ENCODE results near the gene DCLK1.

DCLK1 gene

DNA sequence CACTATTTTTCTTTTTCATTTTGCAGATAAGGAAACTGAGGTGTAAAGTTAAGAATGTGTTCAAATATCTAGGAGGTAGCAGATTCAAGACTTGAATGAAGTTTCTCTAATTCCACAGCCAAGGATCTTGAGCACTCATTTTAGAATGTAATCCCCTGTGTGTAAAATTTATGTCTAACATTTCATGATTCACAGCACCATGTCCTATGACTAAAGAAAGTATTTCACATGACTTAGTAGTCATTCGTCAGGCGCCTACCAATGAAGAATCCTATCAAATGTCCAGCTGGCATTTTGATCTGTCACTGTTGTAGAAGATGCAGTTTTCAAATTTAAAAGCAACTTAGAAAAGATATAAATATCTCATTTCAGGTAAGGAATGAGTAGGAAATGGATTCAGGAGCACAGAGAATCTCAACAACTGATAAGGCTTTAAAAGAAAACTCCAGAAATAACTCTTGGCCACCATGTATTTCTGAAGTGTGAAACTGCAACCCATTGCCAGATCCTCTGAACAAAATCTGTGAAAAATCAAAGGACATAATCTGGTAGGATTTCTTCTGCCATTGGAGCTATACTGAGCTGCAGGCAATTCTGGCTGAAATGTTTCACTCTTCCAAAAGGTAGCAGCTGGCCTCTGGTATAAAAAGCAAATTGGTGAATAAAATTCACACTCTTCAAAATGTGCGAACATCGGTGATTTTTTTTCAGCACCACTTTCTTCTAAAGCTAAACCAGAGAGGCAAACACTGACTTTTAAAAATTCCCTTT lies 92.2 kb downstream of the DCLK1 start:
- DNase-seq (ENCODE audit: low read depth in 2 of 2) = no peak

DNA sequence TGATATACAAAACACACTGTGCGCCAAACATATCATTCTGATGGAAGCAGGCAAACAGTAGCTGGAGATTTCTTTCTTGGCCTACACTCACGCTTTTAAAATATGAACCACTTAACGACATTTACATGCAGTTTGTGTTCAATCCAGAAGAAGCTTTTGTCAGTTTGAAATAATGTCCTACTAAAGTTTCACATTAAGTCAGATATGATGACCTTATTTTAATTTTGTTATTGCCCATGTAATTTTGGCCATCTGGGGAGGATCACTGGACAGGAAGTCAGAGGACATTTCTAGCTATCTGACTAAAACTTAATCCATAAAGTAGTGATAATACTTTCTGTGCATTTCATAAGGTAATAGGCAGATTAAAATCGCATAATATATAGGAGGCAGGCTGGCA lies 98.1 kb downstream of the DCLK1 start:
- no peak for DNase-seq (ENCODE audit: low read depth in 2 of 2)

DNA sequence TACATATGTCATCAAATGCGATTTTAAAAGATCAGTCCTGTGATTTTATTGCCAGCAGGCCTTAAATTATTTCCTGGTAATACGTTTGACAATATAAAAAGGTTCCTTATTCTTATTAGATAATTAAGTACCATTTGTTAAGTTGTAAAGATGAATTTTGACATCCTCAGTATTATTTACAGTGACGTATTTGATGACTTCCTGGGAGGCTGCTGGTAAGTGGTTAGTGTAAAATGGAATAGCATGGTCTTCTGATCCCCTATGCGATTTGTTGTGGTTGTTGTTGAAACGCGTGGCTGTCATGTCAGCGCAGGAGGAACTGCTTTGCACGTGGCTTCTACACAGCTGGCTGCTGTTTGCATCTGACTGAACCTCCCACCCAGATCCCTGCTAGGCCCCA lies 99.7 kb downstream of the DCLK1 start:
- no peak for DNase-seq (ENCODE audit: low read depth in 2 of 2)

DNA sequence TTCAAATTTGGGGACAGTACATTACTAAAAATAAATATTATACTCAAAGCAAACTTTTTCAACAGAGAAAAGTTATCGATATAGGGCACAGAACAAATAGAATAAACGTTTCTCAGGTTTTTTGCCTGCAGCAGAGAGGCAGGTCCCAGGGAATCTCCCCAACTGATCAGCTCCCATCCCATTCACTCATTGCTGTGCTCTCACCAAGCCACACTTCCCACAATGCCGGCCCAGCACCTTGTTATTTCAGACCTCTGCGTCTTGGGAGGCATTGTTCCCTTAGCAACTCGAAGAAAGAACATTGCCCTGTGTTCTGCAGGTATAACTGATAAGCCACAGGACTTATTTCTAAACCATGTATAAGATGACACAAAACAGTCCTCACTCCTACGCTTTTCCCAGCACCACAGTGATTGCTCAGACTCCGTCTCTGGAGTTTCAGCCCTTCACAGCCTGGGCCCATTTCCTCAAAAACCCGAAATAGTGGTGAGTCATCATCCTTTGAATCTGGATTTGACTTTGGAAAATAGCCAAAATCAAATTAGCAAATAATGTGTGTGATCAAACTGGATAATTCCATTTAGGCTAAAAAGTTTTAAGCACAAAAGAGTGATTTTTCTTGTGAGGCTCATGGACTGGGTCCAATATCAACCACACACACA lies 100.4 kb downstream of the DCLK1 start:
- no peak for DNase-seq (ENCODE audit: low read depth in 2 of 2)

DNA sequence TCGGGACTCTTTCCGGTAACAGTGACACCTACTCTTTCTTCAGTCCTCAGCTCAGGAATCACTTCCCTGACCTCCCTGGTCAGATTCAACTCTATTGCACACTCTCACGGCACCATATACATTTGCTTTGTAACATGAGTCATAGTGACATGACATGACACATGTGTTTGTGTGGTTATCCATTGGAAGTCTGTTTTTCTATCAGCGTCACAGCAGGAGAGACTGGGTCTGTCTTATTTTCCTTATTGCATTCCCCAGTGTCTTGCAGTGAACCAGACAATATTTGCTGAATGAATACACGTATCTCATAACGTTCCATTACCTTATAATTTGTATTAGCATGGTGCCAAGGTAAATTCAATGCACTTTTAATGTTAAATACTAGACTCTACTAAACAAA lies 102.0 kb downstream of the DCLK1 start:
- no peak for DNase-seq (ENCODE audit: low read depth in 2 of 2)

DNA sequence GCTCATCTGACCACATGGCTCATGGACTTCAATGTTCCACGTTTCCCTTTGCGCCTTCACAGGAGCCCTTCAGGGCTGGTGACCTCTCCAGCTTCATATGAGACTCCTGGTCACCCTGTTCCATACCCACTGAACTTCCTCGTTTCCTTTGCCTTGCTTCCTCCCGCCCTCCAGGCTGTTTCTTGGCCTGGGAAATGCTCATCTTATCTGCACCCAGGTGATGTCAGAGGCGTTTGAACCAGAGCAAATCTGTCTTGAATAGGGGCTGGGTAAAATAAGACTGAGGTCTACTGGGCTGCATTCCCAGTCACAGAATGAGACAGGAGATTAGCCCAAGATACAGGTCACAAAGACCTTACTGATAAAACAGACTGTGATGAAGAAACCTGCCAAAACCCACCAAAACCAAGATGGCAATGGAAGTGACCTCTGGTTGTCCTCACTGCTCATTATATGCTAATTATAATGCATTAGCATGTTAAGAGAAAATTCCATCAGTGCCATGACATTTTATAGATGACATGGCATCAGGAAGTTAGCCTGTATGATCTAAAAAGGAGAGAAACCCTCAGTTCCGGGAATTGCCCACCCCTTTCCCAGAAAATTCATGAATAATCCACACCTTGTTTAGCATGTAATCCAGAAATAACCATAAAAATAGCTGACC lies 102.7 kb downstream of the DCLK1 start:
- no peak for DNase-seq (ENCODE audit: low read depth in 2 of 2)

DNA sequence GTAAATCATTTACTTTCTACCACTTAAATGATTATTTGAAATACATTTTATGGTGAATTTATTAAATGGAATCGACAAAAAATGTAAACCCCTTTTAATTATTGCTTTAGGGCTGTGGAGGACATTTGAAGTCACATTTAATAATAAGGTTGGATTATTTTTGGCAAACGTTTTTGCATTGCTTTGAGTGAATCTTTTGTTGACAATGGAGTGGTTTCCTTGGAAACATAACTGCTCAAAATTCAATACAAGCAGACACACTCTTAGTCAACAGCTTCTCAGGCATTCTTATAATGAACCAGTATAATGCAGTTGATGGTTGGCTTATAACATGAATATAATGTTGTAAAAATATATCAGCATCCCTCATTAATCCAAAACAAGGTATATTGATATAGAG lies 104.7 kb downstream of the DCLK1 start:
- no peak for DNase-seq (ENCODE audit: low read depth in 2 of 2)

DNA sequence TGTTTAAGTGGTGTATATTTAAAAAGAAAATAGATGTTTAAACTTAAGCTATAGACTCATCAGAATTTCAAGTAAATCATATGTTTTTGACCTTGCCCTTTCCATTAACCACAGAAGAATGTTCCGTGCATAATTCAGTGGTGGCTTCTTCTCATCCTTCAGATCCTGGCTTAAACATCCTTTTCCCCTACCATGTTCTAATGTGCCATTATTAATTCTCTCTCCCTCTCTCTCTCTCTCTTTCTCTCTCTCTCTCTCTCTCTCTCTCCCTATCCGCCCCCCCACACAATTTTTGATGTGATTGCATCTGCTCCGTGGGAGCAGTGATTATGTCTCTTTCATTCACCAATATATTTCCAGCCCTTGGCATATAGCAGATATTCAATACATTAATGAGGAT lies 116.4 kb downstream of the DCLK1 start:
- DNase-seq (ENCODE audit: low read depth in 2 of 2) = no peak

DNA sequence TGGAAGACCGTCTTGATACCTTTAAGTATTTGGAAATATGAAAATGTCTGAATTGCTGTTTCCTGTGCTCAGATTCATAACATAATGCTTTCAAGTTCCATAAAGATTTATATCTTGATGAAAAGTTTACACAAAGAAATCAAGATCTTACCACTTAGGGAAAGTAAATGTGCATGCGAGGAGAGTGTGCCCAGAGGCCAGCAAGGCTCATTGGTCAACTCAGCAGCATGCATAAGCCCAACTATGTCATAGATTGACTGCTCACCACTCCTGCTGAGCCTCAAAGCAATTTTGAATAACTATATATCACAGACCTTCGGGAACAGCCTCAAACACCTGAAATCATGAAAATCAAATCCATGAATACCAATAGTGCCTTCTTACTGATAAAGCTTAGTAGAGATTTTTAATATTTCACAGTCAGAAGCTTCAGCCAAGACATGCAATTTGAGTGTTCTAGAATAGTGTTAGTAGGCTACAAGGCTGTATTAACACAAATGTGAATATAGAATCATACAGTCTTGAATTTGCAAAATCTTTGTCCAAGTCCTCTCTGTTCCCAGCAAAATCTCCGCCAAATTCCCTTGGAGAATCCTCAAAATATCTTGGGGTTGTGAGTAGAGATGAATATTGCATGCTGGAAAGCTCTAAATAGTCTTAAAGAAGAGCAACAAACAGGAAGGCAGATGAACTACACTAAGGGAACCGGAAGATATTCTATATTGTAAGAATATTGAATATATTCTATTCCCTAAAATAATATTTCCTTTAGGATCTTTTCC lies 124.1 kb downstream of the DCLK1 start:
- DNase-seq (ENCODE audit: low read depth in 2 of 2) = no peak

DNA sequence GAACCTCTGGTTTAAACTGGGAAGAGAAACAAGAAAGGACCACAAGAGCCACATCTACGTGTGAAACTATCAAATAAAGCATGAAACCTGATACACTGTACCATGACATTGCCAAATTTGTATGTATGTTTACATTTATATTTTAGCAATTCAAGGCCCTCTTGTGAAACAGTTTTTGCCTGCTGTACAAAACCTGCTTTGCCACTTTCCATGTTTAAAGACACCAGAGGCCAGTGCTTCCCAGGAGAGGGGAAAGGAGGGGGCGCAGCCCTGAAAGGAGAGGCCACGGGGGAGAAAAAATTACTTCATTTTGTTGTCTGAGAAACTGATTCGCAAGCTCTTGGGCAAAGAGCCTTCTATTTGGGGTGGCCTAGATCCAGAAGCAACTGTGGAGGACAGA lies 124.8 kb downstream of the DCLK1 start:
- DNase-seq (ENCODE audit: low read depth in 2 of 2) = no peak

DNA sequence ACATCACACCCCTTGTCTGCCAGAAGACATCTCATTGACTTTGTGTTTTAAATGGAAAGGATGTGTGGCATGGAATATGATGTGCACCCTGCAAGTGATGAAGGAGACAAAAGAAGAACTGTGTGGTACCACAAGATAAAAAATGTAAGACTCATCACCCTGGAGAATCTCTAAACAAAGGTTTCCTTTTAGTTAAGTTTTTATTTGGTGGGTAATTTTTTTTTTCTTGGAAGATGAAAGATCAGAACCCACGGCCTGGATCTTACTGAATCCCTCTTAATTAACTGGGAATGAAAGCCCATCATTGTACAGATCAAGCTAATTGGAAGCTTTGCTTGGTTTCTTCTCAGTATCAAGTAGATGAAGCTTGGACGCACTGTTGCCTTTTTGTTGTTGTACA lies 129.6 kb downstream of the DCLK1 start:
- no peak for DNase-seq (ENCODE audit: low read depth in 2 of 2)

DNA sequence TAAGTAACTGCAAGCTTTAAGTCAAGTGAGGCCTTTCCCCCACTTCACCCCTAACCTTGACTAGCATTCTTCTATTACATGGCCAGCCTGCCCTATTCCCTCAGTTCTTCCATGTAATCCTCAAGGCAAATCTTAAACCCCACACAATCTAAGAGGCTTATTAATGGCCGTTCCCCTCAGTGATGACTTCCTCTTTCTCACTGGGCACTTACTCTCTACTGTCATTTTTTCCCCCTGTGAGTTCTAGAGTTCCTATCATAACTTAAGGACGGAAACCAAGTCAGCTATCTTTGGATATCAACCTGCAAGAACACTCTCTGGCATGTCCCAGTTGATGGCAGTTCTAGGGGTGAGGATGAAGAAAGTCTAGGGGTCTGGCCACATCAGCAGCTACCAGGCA lies 131.2 kb downstream of the DCLK1 start:
- DNase-seq (ENCODE audit: low read depth in 2 of 2) = no peak

DNA sequence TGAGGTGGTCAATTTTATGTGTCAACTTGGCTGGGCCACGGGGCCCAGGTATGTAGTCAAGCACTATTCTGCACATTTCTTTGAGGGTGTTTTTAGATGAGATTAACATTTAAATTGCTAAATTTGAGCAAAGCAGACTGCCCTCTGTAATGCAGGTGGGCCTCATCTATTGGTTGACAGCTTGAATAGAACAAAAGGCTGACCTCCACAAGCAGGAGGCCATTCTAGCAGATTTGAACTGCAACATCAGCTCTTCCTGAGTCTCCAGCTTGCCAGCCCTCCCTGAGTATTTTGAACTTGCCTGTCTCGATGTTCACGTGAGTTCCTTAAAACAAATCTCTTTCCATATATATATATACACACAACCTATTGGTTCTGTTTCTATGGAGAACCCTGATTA lies 134.8 kb downstream of the DCLK1 start:
- no peak for DNase-seq (ENCODE audit: low read depth in 2 of 2)

DNA sequence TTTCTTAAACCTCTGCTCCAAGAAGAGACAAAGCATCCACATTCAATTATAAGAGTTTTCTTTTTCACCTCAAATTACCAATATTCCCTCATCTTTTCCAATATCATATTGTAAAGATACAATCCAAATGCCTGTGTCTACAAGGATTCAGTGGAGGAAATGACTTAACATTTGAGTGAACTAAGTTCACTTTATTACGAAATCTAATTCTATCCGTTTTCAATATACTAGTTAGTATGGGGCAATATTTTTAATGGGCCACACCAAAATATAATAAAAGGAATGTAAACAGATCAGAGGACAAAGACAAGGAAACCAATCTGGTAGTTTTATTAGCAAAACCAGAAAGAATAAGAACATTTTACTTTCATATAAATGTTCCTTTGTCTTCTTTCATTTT lies 136.0 kb downstream of the DCLK1 start:
- no peak for DNase-seq (ENCODE audit: low read depth in 2 of 2)

DNA sequence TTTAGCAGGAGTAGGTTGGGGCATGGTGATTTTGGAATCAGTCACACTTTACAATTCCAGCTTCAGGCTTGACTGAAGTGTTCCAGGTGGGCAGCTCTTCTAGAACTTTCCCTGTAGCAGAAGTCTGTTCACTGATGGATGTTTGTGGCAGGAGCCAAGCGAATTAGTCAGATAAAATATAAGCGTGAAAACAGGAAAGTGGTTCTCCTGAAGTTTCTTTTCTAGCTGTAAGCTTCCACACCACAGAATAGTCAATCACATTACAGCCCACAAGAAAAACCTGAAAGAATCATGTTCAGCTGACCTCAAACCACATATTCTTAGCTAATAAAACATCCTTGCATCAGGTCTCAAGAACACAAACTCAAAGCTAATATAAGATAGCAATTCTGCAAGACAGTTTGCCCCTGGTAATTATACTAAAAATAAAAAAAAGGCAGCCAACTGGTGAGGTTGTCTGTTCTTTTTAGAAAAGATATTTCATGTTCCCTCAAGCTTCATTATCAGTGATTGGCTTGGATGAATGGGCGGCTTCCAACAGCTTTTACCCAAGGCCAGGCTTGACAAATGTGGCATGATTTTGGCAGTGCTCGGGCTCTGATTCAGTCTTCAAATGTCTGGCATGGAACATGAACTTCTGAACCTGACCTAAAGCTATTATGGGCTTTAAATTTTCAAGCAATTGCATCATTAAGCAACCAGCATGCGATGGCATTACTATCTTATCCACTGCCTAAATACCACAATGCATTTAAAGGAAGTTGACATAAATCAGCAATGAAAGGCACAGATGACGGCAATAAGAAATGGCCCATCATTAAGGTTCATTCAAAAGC lies 136.8 kb downstream of the DCLK1 start:
- DNase-seq (ENCODE audit: low read depth in 2 of 2) = no peak

DNA sequence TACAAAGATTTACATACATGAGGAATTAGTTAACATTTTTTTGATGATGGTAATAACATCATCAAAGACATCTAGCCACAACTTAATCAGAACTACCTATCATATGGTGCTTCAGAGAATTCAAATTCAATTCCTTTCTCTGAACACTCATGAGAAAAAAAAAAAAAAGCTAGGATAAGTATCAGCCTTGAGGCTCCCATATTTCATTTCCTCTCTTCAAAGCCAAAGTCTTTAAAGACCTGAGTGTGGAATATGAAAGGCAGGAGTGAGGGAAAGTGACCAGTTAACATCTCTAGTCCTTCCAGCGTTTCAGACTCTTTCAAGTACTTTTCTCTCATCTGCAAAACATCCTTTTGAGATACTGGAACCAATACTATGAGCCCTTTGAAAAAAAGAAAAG lies 137.5 kb downstream of the DCLK1 start:
- no peak for DNase-seq (ENCODE audit: low read depth in 2 of 2)

DNA sequence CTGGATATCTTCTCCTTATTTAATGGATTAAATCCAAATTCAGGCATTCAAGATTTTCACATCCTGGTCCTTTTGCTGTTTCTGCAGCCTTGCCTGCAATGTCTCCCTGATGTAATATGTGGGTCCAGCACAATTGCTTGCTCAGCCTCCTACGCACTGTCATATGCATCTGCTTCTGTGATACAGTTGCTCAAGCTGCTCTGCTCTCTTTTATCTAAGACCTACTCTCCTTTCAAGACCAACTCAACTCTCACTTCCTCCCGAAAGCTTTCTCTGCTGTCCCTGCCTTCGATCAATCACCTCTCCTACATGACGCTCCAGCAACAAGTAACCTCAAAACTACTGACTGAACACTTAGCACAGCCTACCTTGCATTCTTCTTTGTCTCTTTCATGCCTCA lies 138.2 kb downstream of the DCLK1 start:
- no peak for DNase-seq (ENCODE audit: low read depth in 2 of 2)

DNA sequence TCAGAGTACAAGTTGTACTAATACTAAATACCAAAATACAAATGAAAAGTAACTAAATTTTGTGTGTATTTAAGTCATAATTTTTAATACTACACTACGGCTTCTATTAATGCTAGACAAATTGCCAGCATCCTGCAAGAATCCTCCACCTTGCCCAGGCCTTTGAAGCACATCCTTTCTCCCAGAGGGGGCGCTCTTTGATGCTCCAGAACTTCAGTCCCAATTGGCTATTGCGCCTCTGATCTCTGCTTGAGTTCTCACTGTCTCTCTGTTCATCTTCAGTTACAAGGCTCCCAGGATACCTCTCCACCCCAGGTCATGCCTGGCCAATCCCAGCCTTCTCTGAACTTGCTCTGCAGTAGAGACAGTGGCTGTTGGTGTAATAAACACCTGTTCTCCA lies 141.0 kb downstream of the DCLK1 start:
- no peak for DNase-seq (ENCODE audit: low read depth in 2 of 2)

DNA sequence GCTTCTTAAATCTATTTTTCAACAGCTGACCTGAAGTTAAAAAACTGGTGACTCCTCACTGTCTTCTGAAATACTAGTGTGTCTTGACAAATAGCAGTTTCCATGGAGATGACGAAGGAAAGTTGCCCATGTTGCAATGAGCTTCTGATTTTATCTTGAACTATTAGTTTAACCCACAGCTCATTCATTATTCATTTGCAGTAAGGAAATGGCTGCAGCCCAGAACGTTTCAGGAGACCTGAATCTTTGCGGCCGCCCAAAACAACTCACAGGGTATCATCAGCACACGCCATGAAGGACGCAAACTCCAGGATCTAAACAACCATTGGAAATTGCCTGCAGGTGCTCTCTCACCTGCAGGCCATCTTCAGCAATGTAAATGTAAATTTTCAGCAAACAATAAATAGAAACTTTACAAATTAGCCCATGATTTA lies 142.5 kb downstream of the DCLK1 start:
- DNase-seq (ENCODE audit: low read depth in 2 of 2) = no peak

DNA sequence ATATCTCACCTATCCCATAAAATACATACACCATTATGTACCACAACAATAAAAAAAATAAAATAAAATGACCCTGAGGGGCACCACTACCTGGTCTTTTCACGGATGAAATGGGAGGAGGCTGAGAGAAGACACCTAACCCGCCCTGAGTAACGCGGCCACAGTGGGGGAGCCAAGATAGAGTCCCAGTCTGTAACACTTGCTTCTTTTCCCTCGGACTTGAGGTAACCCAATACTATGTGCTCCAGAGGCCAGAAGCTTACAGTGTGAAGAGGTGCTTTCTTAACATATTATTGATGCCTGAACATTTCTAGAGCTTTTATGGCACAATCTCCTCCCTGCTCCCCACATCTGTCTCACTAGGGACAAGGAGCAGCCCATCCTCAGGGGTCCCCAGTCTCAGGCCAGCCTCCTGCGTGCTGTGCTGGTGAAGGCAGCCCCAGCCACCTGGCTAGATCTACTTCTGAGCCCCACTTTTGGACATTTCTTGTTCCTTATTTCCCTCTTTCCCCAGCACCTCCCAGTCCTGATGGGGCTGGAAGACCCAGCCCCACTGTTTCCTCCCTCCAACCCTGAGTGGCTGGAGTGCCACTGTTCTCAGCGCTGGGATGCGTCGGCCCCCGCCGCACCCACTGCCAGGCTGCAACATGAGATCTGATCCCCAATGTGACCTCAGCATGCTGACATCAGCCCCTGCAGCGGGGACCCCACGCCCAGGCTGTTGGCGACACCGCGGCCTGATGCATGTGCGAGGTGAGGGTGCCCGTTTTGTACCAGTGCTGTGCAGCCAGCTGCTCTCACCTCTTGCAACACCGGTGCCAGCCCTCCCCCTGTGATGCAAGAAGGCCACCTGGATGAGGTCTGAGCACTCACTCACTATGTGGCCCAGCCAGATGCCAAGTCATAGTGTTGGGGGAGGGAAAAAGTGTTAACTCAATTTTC lies 143.3 kb downstream of the DCLK1 start:
- no peak for DNase-seq (ENCODE audit: low read depth in 2 of 2)

Data from stimulated activated CD8-positive, alpha-beta memory T cell treated with anti-CD3 and anti-CD28 coated beads, Interleukin-15, amount 100 ng/mL, for 4 hours (primary cell).